GM12801 (cell line): ENCODE results near the gene TP53I3.

Source experiments
- CTCF ChIP-seq: IDR thresholded peaks from one replicate; pipeline ENCODE4 v1.5.1; 2011; ENCODE audit warnings: control low read depth; ENCODE audit not compliant: insufficient read length; ENCODE audit errors: extremely low read depth

Gene TP53I3

GRCh38 chr2:24121469-24121868 lies 36.8 kb upstream of the TP53I3 start:
- TF ChIP-seq CTCF = no peak

- no peak for TF ChIP-seq CTCF
Measured at GRCh38 chr2:24121066-24121465, 36.4 kb upstream of the TP53I3 start.

GRCh38 chr2:24117902-24118301 lies 33.3 kb upstream of the TP53I3 start:
- no peak for TF ChIP-seq CTCF

- TF ChIP-seq CTCF = no peak
Measured at GRCh38 chr2:24115057-24115456, 30.4 kb upstream of the TP53I3 start.

- no peak for TF ChIP-seq CTCF
Measured at GRCh38 chr2:24111407-24111901, 26.8 kb upstream of the TP53I3 start.

- TF ChIP-seq CTCF = no peak
Measured at GRCh38 chr2:24110660-24111303, 26.1 kb upstream of the TP53I3 start.

- TF ChIP-seq CTCF = no peak
Measured at GRCh38 chr2:24107336-24107735, 22.7 kb upstream of the TP53I3 start.
